ENCODE measurements around the gene CTSH.

The CTSH gene, protein sequence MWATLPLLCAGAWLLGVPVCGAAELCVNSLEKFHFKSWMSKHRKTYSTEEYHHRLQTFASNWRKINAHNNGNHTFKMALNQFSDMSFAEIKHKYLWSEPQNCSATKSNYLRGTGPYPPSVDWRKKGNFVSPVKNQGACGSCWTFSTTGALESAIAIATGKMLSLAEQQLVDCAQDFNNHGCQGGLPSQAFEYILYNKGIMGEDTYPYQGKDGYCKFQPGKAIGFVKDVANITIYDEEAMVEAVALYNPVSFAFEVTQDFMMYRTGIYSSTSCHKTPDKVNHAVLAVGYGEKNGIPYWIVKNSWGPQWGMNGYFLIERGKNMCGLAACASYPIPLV

DNA sequence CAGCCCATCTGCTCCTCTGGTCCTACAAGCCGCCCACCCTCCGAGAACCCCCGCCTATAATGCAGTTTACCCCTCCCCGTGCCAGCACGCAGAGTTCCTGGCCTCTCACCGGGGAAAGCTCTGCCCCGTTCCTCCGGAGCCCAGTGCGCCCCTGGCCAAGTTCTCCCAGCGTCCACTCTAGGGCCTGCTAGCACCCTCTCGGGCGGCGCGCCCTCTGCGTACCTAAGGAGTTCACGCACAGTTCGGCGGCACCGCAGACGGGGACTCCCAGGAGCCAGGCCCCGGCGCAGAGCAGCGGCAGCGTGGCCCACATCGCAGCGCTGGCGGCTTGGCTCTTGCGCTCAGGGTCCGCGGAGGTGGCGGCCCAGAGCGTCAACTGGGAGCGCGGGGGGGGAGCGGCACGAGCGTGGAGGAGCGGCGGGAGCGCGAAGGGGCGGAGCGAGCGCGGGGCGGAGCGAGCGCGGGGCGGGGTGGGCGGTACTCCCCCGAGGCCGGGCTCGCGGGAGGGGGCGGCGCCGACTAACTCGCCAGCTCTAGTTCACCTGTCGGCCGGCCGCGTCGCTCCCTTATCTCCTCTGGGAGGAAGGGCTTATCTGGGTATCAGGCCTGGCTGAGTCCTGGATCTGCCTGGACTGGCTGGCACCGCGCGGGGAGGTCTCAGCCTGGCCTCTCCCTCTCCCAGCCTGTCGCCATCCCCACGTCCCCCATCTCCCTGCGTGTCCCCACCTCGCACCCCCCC is at the start of gene CTSH:
CTSH (minus strand) TSS at position 378 of the 739 bp plus-strand sequence; CDS start at position 313, 65 bp downstream.
- peak; percentile 70 for DNase-seq

DNA sequence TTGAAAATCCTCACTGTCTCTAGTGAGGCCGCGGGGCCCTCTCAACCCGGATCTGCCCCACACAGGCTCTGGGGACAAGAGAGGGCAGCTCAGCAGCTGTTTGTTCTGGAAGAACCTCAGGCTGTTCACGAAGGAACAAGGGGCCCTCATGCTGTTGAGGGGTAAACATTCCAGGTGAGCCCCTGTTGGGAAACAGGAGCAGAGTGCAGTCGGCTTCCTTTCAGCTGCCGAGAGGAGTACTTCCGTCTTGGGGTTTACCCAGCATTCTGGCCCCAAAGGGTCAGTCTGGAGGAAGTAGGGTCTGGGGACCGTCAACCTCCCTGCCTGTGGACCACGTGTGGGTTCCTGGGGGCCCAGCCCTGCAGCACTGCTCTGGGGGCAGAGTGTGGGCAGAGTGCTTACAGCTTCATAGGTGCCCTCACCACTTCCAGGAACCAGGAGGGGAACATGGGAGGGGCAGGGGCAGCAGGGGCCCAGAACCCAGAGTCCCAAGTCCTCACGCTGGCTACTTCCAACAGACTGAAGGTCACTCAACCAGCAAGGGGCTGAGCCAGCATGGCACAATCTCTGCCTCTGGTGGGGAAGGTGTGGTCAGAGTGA is 49.2 kb upstream of the CTSH start:
- DNase-seq: no peak

DNA sequence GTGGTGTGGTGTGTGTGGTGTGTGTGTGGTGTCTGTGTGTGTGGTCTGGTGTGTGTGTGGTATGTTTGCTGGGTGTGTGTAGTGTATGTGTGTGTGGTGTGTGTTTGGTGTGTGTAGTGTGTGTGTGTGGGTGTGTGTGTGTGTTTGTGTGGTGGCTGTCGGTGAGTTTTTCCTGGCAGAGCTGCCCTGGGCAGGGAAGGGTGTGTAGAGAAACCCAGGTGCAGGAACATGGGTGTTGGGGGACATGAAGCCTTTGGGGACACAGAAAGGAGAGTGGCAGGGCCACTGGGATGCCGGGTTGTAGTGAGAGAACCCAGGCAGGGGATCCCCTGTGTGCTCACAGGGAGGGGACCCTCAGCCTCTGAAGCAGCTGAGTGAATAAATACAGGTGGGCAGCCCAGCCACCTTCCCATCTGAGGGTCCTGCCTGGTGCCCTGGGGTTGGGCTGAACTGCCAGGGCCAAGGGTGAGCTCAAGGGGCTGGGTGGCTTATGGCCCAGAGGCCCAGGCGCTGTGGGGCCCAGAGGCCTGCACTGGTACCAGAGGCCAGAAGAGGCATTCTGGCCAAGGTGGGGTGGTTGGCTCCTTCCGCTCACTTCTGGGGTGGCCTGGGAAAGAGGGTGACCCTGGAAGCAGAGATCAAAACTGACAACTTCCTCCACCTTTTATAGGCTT is 48.5 kb upstream of the CTSH start:
- no peak for DNase-seq

DNA sequence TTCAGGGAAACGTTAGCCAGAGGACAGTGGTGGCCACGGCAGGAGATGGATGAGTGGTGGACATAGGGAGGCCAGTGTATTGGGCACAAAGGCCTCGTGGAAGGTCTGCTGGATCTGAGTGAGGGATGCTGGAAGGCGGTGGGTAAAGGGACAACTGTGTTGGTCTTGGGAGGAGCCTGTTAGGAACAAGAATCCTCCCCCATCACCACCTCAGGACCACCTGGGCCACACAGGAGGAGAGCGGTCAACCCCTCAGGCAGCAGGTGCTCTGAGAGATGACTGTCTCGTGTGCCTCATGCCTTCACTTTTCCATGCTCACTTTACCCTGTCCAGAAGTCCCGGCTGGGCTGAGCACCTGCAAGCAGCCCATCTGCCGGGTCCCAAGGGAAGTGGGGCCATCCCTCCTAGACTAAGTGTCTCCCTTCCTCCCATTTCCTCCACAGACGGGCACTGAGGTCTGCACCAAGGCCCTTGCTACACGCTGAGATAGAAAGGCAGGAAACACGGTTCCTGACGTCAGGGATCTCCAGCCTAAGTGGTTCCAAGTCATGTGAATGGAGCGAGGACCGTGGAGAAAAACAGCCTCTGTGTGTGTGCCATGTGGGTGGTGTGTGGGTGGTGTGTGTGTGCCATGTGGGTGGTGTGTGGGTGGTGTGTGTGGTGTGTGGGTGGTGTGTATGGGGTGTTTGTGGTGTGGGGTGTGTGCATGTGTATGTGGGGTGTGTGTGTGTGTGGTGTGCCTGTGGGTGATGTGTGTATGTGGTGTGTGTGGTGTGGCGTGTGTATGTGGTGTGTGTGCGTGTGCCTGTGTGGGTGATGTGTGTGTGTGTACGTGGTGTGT is 47.8 kb upstream of the CTSH start:
- DNase-seq: no peak

DNA sequence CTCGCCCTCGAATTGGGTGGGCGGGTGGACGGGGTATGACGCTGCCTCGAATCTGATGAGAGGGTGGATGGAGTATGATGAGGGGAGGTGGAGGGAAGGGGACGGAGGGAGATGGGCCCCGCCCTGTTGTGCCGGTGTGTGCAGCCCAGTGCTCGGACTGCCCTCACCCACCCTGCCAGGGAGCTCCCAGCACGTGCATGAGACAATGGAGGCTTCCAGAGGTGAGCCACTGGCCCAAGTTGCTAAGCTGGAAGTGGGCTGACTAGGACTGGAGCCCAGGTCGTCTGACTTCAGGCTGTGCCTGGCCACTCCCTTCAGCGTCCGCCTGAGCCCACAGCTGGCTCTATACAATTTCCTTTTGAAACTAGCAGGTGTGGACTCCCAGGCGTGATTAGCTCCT is 47.0 kb upstream of the CTSH start:
- DNase-seq: no peak

DNA sequence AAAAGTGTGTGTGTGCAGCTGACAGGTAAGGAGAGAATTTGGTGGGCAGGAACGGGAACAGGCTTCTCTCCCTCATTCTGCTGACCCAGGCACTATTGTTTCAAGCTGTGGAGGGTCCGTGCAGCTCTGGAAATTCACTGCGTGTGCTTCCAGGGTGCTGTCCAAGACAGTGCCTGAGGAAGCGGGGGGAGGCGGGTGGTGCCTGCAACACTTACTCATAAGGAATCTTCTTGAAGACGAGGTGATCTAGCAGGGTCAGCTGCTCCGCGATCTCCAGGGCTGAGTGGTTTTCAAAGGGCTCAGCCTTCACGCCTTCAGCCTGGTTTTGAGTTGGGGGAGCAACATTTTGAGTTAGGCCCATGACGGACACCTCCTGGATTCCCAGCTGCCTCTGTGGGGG is 46.6 kb upstream of the CTSH start:
- no peak for DNase-seq

DNA sequence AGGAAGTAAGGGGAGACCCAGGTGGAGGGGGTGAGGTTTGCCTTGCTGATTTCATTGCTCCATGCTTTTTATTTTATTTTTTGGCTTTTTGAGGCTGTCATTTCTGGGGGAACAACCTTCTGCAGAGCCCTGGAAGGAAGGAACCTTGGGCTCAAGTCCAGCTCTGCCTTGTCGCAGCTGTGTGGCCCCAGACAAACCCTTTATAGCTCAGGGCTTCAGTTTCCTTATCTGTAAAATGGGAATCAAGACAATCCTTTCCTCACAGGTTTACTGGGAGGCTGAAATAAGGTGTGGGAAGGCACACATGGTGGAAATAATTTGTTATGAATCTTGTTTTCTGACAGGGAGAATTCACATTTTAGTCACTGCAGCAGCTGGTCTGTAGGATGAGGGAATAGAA is 45.4 kb upstream of the CTSH start:
- DNase-seq: no peak

DNA sequence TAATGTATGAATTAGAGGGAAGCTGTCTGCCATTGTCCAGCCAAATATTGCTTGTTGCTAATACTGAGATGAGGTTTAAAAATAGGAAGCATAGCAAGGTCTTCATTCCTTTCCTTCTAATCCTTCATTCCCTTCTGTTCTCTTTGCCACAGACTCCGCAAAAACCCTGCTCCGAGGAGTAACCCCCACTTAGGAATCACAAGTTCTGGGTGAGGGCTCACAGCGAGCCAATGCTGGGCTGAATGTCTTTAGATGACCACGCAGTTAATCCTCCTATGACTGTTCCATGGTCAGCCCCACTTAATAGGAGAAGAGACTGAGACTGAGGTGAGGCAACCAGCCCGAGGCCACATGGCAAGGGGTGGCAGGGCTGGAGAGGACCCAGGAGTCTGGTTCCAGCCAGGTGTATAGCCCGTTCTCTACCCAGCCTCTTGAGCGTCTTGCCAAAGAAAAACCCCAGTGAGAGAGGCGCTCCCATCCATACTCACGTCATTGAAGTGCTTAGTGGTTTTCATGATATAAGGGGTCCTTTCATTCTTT is 44.9 kb upstream of the CTSH start:
- DNase-seq: no peak

DNA sequence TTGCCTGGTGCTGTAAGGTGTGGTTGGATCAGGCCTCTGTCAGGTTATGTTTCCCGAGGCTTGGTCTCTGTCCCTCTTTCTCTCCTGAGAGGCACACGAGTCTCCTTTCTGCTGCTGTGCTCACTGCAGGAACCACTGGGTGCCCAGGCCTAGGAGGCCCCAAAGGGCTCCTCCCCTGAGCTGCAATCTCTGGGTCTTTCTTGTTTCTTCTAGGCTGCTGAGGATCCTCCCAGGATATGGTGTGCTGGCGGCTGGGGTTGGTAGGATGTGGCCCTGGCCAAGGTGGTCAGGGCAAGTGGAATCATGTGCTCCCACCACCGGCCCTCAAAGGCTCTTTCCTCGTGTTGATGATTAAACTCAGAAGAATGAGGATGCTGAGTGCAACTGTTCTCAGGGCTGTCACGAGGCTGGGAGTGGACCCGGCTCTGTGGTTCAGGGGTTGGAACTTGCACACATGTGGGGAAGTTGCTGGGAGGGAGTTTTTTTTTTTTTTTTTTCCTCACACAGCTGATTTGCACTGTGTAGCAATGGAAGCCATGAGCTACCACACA is 43.6 kb upstream of the CTSH start:
- DNase-seq: no peak

DNA sequence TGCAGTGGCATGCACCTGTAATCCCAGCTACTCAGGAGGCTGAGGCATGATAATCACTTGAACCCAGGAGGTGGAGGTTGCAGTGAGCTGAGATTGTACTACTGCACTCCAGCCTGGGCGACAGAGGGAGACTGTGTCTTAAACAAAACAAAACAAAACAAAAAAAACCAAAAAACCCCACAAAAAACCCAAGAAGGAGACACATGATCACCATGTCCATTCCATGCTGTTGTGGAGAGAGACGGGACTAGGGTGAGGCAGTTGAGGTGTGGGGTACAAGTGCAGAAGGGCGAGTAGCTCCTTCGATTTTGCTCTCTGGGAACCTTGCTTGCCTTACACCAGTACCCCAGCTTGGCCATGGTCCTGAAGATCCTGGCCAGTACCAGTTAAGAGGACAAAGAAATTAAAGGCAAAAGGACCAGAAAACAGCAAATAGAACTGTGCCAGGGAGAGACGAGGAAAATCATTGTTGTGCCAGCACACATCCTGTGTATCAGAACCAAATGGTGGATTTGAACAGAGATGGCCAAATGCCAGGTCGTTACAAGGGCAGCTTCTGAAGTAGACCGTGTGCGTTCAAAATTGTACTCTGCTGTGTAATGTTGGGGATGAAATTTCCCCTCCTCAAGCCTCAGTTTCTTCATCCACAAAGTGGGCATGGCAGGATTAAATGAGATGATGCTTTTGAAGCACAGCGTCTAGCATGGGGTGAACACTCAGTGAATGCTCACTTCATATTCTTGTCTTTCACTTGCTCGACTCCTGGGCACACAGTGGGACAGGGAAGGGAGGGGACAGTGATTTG is 42.9 kb upstream of the CTSH start:
- no peak for DNase-seq

DNA sequence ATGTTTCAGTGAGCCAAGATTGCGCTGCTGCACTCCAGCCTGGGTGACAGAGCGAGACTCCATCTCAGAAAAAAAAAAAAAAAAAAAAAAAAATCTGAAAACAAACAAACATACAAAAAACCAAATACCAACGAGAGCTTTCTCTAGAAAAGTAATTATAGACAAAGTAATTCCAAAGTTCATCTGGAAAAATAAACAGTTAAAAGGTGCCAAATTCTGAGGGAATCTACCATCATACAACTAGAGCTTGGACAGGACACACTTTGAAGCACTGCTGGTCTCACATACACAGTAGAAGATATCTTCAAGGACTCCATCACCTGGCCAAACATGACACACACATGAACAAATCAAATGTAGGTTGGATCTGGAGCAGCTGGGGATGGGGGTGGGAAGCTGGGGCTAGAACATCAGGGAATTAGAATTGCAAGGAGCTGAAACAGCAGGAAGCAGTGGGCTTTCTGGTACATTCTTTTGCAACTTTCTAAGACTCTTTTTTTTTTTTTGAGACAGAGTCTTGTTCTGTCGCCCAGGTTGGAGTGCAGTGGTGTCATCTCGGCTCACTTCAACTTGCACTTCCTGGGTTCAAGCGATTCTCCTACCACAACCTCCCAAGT is 41.1 kb upstream of the CTSH start:
- no peak for DNase-seq

DNA sequence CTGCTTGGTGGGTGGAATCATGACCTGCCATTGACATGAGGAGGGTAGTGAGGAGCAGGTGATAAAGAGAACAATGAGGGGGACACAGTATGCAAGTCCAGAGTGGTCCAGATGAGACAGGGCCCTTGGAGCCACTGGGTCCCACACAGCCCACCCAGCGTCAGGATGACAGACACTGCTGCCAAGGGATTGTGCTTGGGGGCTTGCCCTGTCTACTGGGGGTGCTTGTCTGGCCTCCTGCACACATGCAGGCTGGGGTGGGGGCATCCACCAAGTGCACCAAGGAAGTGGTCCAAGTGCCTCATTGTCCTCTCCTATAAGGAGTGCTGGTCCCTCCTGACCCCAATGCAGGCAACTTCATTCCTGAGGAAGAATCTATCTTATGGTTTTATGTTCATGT is 39.2 kb upstream of the CTSH start:
- DNase-seq: no peak

DNA sequence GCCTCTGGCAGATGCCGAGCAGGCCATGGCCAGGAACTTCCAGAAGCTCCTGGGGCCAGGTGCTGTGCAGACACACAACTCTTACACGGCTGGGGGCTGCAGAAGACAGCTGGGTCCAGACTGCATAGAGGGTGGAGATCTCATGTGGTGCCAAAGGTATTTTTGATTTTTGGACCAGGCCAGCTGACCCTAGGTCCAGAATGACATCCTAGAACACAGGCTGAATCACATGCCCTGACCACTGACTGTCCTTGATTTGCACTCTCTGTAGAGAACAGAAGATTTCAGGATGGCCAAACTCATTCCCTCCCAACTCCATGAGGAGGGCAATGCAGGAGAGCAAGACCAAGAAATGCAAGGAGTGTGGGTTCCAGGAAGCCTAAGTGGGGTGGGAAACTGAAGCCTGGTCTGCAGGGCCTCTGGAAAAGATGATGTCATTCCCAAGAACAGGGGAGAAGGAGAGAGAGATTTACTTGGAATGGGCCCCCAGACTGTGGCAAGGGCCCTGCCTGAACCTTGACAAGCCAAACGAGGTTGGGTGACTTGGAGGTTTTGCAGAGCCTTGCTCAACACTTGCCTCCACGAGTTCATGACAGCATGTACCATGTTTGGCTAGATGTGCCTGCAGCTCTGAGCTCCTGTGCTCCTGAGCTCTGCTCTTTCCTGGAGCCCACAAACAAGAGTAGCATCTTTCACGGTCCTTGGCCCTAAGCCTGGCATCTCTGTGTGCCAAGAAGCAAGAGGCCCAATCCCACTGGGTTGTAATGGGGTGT is 38.5 kb upstream of the CTSH start:
- DNase-seq: no peak

DNA sequence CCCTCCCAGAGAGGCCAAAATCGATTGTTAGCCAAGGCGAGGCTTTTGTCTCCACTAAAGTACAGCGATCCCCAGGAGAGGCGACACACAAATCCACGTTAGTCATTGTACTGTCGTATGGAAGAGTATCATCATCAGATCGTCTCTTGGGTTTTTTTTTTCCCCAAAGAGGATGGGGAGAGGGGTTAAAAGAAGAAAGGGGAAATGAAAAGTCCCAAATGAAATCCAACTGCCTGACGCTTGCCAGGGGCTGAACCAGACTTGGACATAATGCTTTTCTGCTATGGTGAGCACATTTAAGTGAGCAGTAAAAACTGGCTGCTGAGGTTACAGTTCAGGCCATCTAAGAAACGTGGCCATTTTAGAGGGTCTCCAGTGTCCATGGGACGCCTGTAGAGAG is 37.9 kb upstream of the CTSH start:
- DNase-seq: no peak

DNA sequence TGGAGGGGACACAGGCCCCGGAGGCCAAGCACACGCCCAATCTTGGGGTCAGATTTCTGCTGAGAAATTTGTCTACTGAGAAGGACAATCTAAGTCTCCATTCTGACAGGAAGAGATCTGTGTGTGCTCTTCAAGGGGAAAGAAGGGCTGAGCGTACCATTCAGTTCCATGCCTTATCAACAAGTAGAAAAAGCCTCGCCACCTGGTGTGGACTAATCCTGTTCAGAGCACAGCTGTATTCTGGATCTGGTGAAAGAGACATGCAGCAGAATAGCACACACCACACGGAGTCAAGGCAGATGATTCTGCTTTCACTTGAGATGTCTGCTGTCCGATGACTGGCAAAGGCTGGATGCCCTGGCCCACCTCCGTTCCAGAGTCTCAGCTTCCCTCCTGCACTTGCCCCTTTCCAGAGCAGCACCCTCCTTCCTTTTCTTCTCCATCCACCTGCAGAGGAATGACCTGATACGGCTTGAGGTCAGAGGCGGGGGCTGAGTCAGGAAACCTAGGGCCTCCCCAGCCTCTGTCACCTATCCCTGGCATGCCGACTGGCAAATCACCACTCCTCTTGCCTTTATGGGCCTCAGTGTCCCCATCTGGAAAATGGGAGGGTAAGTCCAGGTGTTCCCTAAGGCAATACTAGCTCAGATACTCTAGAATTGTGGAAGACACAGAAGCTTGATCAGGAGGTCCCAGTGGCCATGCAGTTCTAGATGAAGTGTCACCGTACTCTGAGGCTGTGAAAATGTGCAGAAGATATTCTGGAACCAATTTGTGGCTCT is 36.9 kb upstream of the CTSH start:
- DNase-seq: no peak

DNA sequence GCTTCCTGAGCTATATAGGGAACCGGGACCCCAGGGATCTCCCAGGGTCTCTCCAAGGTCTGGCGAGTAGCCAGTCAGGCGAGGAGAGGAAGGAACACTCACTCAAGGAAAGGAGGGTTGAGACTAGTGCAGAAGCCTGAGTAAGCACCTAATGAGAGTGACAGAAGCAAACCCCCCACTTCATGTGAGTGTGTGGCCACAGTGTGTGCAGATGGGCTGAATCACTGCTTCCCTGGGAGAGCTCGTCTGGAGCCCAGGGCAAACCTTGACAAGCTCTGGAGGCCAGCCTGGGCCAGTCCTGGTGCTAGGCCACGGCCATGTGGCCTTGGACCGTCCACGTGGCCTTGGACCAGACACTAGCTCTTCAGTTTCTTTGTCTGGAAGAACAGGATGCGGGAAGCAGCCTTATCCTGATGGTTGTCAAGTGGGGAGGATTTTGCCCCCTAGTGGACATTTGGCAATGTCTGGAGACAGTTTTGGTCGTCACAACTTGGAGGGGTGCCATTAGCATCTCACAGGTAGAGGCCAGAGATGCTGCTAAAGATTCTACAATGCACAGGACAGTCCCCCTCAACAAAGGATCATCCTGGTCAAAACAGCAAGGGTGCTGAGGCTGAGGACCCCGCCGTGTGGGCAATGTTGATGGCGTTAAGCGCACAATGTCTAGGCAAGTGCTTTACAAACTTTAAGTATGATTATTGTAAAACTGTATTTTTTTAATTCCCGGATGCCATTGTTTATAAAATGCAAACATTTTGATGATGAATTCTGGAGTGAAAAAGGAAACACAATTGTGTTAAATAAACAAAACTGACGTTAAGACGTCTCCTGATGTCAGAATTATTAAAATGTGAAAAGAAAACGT is 34.8 kb upstream of the CTSH start:
- no peak for DNase-seq

DNA sequence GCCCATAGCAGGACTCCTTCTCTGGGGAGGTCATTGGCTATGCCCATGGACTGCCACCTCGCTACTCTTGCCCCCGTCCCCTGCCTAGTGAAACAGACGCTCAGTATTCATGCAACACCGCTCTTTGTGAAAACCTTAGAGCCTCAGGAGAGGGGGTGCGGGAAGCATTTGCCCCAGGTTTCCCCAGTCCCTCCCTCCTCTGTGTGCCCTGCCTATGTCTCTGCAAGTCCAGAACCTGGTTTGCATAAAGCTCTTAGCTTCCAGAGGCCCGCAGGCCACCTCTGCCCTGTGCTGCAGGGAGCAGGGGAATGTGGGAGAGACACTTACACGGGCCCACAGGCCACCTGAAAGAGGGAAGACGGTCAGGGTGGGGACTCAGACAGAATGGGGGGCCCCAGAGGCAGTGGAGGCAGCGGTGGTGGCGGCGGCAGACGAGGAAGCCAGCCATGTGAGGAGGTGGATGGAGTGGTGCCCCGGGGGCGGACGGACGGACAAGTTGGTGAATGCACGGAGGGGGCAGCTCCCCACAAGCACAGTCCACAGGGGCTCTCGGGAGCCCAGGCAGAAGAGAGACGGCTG is 33.8 kb upstream of the CTSH start:
- DNase-seq: no peak

Measured in NCI-H2171 (cell line).